GM19099 (cell line): ENCODE measurements around the gene ACO1.

Experiments
- POLR2A ChIP-seq: IDR thresholded peaks from 3 replicates; pipeline ENCODE4 v1.6.1; 2011; ENCODE audit warnings: low read depth; ENCODE audit not compliant: insufficient read length; ENCODE audit errors: extremely low read depth

ACO1 gene

DNA sequence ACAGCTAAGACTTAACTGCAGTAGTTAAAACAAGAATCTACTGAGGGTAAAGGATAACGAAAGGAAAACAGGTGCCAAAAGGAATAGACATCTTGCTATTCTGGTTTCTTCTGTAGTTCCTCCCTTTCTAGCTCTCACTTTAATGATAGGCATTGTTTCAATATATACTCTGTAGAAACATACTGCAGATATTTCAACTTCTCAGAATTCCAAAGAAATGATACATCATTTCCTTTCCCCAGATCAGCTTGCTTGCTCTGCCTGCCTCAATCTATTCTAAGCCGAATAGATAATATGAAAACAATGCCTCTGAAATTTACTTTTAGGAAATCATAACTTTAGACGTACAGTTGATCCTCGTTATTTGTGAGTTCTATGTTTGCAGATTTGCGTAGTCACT, 46.3 kb downstream of the ACO1 start:
- no peak for TF ChIP-seq POLR2A

- TF ChIP-seq POLR2A: no peak
Measured at GRCh38 chr9:32431196-32431595, 46.8 kb downstream of the ACO1 start.

GRCh38 chr9:32431940-32432555, 47.6 kb downstream of the ACO1 start:
- TF ChIP-seq POLR2A: no peak

DNA sequence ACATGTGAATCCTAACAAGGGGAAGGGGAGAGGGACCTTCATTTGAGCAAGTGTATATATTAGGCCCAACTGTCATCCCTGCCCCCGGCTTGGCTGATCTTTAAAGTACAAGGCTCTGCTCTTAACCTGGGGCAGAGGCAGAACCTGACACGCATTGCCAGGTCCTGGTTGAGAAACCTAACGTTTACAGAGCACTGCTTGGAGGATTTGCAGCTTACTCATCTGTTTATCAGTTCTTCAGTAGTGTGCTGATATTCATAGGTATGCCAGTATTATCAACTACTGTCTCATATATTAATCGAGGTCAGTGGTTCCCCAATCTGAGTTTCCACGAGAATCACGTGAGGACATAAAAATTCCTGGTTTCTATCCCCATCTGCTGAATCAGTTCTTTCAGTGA, 50.4 kb downstream of the ACO1 start:
- TF ChIP-seq POLR2A: no peak

DNA sequence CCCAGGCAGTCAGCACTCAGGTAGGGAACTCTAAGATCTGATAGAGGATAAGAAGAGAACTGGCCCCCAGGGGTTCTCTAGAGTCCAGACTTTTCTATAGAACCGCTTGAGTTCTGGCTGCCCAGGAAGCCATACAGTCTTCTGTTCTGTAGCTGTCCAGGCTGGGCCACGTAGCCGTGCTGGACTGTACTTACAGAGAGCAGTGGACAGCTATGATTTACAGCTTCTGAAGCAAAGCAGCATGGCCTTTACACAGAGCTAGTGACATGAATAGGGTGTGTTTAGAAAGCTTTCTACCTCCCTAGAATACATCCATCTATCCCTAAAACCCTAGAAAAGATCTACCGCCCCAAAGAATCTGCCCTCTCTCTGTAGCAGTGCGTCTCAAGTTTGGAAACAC, 57.2 kb downstream of the ACO1 start:
- no peak for TF ChIP-seq POLR2A

GRCh38 chr9:32442433-32442832, 58.0 kb downstream of the ACO1 start:
- no peak for TF ChIP-seq POLR2A

DNA sequence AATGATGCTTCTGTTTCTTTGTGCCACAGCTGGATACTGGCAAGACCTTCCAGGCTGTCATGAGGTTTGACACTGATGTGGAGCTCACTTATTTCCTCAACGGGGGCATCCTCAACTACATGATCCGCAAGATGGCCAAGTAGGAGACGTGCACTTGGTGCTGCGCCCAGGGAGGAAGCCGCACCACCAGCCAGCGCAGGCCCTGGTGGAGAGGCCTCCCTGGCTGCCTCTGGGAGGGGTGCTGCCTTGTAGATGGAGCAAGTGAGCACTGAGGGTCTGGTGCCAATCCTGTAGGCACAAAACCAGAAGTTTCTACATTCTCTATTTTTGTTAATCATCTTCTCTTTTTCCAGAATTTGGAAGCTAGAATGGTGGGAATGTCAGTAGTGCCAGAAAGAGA, 65.5 kb downstream of the ACO1 start:
- no peak for TF ChIP-seq POLR2A

DNA sequence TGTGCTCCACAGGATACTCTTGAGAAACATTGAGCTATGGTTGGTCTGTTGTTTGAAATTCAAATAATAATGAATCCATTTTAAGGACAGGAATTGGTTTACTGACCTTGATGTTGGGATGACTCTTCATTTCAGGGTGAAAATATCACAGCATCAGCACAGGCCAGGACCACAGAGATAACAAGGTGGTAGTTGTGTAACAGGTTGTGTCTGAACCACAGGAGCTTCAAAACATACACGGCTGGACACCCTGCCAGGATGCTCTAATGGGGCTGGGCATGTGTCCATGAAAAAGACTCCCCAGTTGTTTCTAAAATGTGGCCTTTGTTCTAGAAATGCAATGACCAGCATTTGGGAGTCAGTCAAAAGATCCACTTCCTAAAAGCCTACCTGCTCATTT, 69.8 kb downstream of the ACO1 start:
- TF ChIP-seq POLR2A: no peak

GRCh38 chr9:32455738-32456137, 71.3 kb downstream of the ACO1 start:
- no peak for TF ChIP-seq POLR2A

DNA sequence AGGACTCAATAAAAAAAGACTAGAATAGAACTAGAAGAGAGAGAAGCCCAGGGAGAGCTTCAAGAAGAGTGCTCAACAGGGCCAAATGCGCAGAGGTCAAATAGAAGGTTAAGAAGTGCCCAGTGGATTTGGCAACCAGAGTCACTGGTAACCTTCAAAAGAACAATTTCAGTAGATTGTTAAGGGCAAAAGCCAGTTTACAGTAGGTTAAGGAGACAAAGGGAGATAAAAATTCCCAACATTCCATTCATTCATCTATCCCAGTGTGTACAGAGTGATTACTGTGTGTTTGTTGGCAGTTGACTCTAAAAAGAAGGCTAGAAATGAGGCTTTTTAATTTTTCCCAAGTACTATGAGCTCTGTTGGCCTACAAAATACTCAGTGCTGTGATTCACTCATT, 72.1 kb downstream of the ACO1 start:
- no peak for TF ChIP-seq POLR2A

DNA sequence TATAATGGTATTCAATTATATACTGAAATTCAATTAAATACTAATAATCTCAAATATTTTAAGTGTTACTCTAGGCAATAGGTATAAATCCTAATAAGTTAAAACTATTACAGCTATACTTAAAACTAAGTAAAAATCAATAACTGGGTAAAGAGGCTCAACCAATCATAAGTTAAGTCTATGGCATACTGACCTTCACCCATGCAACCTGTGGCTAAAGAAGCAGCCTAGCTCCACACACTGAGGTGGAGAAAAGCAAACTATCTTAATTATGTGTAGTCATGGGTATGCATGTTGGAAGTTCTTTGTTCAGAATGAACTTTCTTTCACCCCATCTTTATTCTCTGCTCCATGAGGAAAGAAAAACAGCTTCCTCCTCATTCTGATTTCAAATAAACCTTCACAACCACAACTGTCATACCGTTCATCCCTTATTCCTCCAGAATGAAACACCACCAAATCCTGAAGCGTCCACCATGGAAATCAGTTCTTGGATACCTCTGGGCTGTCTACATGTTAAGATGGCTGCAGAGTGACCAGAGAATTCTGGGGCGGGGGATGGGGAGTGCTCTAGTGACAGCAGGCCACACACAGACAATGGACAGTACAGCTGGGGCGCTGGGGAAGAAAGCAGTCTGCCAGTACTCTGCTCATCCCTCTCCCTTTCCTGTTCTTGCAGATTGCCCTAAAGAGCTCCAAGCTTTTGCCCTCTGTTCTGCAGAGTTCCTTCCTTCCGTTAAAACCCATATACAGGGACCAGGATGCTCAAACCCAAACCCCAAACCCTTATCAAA, 79.3 kb downstream of the ACO1 start:
- TF ChIP-seq POLR2A: no peak

DNA sequence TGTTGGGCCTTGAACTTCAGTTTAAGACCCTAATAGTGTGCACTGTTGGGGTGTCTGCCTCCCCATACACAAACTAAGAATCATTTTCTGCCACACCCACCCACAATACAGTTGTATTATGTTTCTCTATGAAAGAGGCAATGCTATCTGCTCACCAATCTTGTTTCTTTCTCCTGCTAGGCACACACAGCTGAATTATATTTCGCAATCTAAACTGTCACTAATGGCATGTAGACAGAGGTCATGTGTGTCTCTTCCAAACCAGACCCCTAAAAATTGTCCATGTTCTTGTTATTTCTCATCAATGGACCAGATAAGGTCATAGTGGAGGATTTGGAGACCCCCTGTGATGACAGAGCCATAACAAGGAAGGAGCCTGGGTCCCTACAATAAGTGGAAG, 84.3 kb downstream of the ACO1 start:
- no peak for TF ChIP-seq POLR2A

GRCh38 chr9:32472344-32472743, 87.9 kb downstream of the ACO1 start:
- no peak for TF ChIP-seq POLR2A

GRCh38 chr9:32483343-32483742, 98.9 kb downstream of the ACO1 start:
- no peak for TF ChIP-seq POLR2A

GRCh38 chr9:32486839-32487562, 102.6 kb downstream of the ACO1 start:
- no peak for TF ChIP-seq POLR2A

GRCh38 chr9:32487981-32488380, 103.5 kb downstream of the ACO1 start:
- TF ChIP-seq POLR2A: no peak
